ENCODE data around the gene SGCA. TPM values are rescaled to one million over a fixed set of nuclear protein-coding genes. Genes with fewer than 3 reads are reported as not detected.

The SGCA gene
- total and polyA plus RNA-seq, 9 of the 15 experiments (the other 6 are each of a cell fraction or from before 2014, with no cell fraction given): not detected

DNA sequence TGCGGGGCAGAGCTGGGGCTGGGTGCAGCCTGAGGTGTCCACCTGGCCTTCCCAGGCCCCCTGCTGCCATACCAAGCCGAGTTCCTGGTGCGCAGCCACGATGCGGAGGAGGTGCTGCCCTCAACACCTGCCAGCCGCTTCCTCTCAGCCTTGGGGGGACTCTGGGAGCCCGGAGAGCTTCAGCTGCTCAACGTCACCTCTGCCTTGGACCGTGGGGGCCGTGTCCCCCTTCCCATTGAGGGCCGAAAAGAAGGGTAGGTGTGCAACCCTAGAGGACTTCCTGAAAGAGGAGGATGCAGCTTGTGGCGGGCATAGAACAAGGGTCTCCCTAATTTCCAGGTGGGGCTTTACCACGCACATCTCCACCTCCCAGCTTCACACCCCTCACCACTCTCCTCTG lies 2.5 kb downstream of the SGCA start:
- no peak overlapping the region for H3K4me3 ChIP-seq
- no peaks in the 10 kb centered on the region for H3K36me3 ChIP-seq (ENCODE audit: control insufficient read depth, insufficient read depth, low read length)
- ChIA-PET POLR2A (interaction anchor here (0.7 kb wide), 1 partner anchor 10 kb away, joined by 3 read pairs; no protein-coding TSS in a partner anchor), CTCF (ENCODE audit: low intra/inter-chr PET ratio) (interaction anchor here (1.5 to 1.8 kb wide), 2 partner anchors 30 to 129 kb away, joined by 9 to 16 read pairs; no protein-coding TSS in a partner anchor)
- WGBS (ENCODE audit: insufficient coverage, low coverage, missing lambda C conversion rate): 14% methylated on average over 12 of the region's 13 CpGs
- H3K4me1 ChIP-seq (replicated peaks in 1 of 2; ENCODE audit: control insufficient read depth in 2 of 2, insufficient read depth in 2 of 2, low read length in 2 of 2): peaks cover 0 to 18% of the 10 kb centered on the region in 2 experiments; a peak in 1 of 5 replicates
- H3K9me1 ChIP-seq (ENCODE audit: control insufficient read depth, insufficient read depth, low read length): no peaks in the 10 kb centered on the region
- no peaks in the 10 kb centered on the region for H3K79me2 ChIP-seq (ENCODE audit: control insufficient read depth, insufficient read depth, low read length)
- ATAC-seq: no peak
- H3K4me2 ChIP-seq (ENCODE audit: insufficient read depth, low read length): no peak overlapping the region
- H2AFZ ChIP-seq (ENCODE audit: low read depth, low read length): no peak overlapping the region
- peaks cover 2 to 18% of the 10 kb centered on the region in 2 experiments; a peak in 2 of 5 replicates for H3K27me3 ChIP-seq (ENCODE audit: control insufficient read depth in 2 of 2, insufficient read depth in 2 of 2, low read length in 2 of 2)
- no peak overlapping the region for H3K27ac ChIP-seq (ENCODE audit: extremely low read depth, low read depth, low read length)
- H4K20me1 ChIP-seq (replicated peaks; ENCODE audit: control insufficient read depth, insufficient read depth, low read length): peaks cover 13% of the 10 kb centered on the region
- BruUV-seq (replicated peaks): no TSS peak
- in situ Hi-C loops (cut with MboI) (no loop called here), intact Hi-C loops (cut with micrococcal nuclease) (no loop called here)
- FAIRE-seq: no peak
- DNase-seq (ENCODE audit: extremely low read depth in 1 of 4, low spot score in 3 of 4): no peak
- no peak overlapping the region for H3K9ac ChIP-seq (ENCODE audit: insufficient read depth in 1 of 2, low read depth in 2 of 2, low read length in 2 of 2)
- H3K9me3 ChIP-seq (replicated peaks; ENCODE audit: control insufficient read depth, insufficient read depth, low read depth, low read length): no peaks in the 10 kb centered on the region
- no peak for TF ChIP-seq U2AF2 (optimal IDR thresholded peaks at IDR 0.05; ENCODE audit: low read depth, low read length)
- TF ChIP-seq IFI16 (CRISPR knock-in tag; IDR thresholded peaks at IDR 0.05): no peak
- TF ChIP-seq ZFP36 (IDR thresholded peaks at IDR 0.05; ENCODE audit: low read depth, low read length, partially characterized antibody): peak; percentile 85
- TF ChIP-seq ZNF668 (CRISPR knock-in tag; IDR thresholded peaks at IDR 0.05): no peak
- no peak for TF ChIP-seq STAG1 (CRISPR knock-in tag; IDR thresholded peaks at IDR 0.05; ENCODE audit: borderline replicate concordance)
- TF ChIP-seq POLR3A (IDR thresholded peaks at IDR 0.05; ENCODE audit: borderline replicate concordance, extremely low read depth, insufficient read depth, insufficient read length): no peak
- TF ChIP-seq, protein P1, sequence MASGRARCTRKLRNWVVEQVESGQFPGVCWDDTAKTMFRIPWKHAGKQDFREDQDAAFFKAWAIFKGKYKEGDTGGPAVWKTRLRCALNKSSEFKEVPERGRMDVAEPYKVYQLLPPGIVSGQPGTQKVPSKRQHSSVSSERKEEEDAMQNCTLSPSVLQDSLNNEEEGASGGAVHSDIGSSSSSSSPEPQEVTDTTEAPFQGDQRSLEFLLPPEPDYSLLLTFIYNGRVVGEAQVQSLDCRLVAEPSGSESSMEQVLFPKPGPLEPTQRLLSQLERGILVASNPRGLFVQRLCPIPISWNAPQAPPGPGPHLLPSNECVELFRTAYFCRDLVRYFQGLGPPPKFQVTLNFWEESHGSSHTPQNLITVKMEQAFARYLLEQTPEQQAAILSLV (tag; IDR thresholded peaks at IDR 0.05): no peak
- TF ChIP-seq, protein P2, sequence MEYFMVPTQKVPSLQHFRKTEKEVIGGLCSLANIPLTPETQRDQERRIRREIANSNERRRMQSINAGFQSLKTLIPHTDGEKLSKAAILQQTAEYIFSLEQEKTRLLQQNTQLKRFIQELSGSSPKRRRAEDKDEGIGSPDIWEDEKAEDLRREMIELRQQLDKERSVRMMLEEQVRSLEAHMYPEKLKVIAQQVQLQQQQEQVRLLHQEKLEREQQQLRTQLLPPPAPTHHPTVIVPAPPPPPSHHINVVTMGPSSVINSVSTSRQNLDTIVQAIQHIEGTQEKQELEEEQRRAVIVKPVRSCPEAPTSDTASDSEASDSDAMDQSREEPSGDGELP (CRISPR knock-in tag; IDR thresholded peaks at IDR 0.05; ENCODE audit: borderline replicate concordance): no peak
- TF ChIP-seq GATAD2A (IDR thresholded peaks at IDR 0.05): no peak
- no peak for TF ChIP-seq TEAD2 (tag; IDR thresholded peaks at IDR 0.05)
- TF ChIP-seq, protein P3, sequence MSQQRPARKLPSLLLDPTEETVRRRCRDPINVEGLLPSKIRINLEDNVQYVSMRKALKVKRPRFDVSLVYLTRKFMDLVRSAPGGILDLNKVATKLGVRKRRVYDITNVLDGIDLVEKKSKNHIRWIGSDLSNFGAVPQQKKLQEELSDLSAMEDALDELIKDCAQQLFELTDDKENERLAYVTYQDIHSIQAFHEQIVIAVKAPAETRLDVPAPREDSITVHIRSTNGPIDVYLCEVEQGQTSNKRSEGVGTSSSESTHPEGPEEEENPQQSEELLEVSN (IDR thresholded peaks at IDR 0.05; ENCODE audit: borderline replicate concordance in 1 of 2, extremely low read depth in 1 of 2, insufficient read depth in 1 of 2, insufficient read length in 1 of 2, low read depth in 1 of 2, low read length in 1 of 2, poor library complexity in 1 of 2, severe bottlenecking in 1 of 2): peak in 1 of 2 experiments; percentile 2
- no peak for TF ChIP-seq SMAD1 (IDR thresholded peaks at IDR 0.05; ENCODE audit: low read depth, low read length, partially characterized antibody)
- no peak for TF ChIP-seq ZNF780A (CRISPR knock-in tag; IDR thresholded peaks at IDR 0.05)
- 0 out of 2 replicates have a peak, but pooled peaks have one; percentile 14 for TF ChIP-seq ZNF134 (CRISPR knock-in tag; conservative IDR thresholded peaks at IDR 0.05)
- TF ChIP-seq NFXL1 (CRISPR knock-in tag; IDR thresholded peaks at IDR 0.05): no peak
- TF ChIP-seq ZNF239 (CRISPR knock-in tag; IDR thresholded peaks at IDR 0.05): no peak
